HepG2 (cell line): ENCODE data around the gene NOTCH3. TPM values are rescaled to one million over a fixed set of nuclear protein-coding genes. Genes with fewer than 3 reads are reported as not detected.

Experiments used
- ATAC-seq: fragments of 200-7000 bp; cut with Tn5 transposase; 3 replicates; pipeline ENCODE4 v1.9.1; 2020; ENCODE audit warnings: mild to moderate bottlenecking, moderate library complexity
- BruUV-seq: library from RNA; stranded (reverse); fragments of 400-500 nt; replicated peaks from 2 replicates; lab custom pipeline; 2021; lab: Mats Ljungman, UMichigan
- CTCF ChIA-PET: fragments of 300-600 bp; formaldehyde crosslinking; extraction: SDS; loops from one replicate; lab custom pipeline; 2021; ENCODE audit warnings: low total read pairs, inconsistent platforms, low intra/inter-chr PET ratio; lab: Yijun Ruan, JAX
- POLR2A ChIA-PET: fragments of 350-600 bp; sonication (Branson Sonifier 250); formaldehyde crosslinking; loops from one replicate; lab custom pipeline; 2020; ENCODE audit warnings: antibody characterized with exemption, inconsistent platforms; lab: Yijun Ruan, JAX
- DNase-seq: peaks from one replicate; pipeline ENCODE4 v3.0.0-alpha.2; 2015; ENCODE audit warnings: low spot score
- FAIRE-seq: peaks from 3 replicates; lab custom pipeline; 2011; peaks lifted over from hg19 to GRCh38; lab: Jason Lieb, UNC
- H2AFZ ChIP-seq: one replicate; pipeline ENCODE4 v1.6.1; 2011; ENCODE audit warnings: low read length, inconsistent platforms
- H3K27ac ChIP-seq: fragments of 300-600 bp; 3 replicates; pipeline ENCODE4 v1.8.0; 2011; ENCODE audit warnings: mixed run types, mild to moderate bottlenecking, mixed read lengths, low read length, inconsistent platforms; ENCODE audit not compliant: insufficient read depth; ENCODE audit errors: extremely low read length
- H3K27me3 ChIP-seq, 2 experiments: fragments of 200-600 bp in 1 of 2; 2 replicates in 1 of 2; 3 replicates in 1 of 2; pipeline versions ENCODE4 v1.6.0 to v1.8.0; 2011; ENCODE audit warnings: low read length in 2 of 2, mild to moderate bottlenecking in 2 of 2, moderate library complexity in 2 of 2, inconsistent platforms in 1 of 2; ENCODE audit not compliant: insufficient read depth in 2 of 2, control insufficient read depth in 1 of 2
- H3K36me3 ChIP-seq, 2 experiments: fragments of 200-600 bp in 1 of 2; replicated peaks in 1 of 2; 2 replicates in 1 of 2; 3 replicates in 1 of 2; pipeline versions ENCODE4 v1.5.1 to v1.8.0; 2011; ENCODE audit warnings: low read length in 2 of 2, inconsistent platforms in 1 of 2; ENCODE audit not compliant: insufficient read depth in 2 of 2, control insufficient read depth in 1 of 2
- H3K4me1 ChIP-seq: 2 replicates; pipeline ENCODE4 v1.5.1; 2012; ENCODE audit warnings: low read length, inconsistent platforms; ENCODE audit not compliant: insufficient read depth
- H3K4me2 ChIP-seq: 2 replicates; pipeline ENCODE4 v1.6.0; 2011; ENCODE audit warnings: low read depth, low read length, inconsistent platforms
- H3K4me3 ChIP-seq, 3 experiments: fragments of 200-600 bp in 1 of 3; sonication (generic), shearing (Covaris generic) in 1 of 3; replicated peaks in 1 of 3; 2 replicates each; pipeline ENCODE4 v1.5.1; 2011 to 2016; ENCODE audit warnings: low read length in 3 of 3, inconsistent platforms in 2 of 3, low read depth in 2 of 3, mild to moderate bottlenecking in 2 of 3, control low read depth in 1 of 3, mixed read lengths in 1 of 3; ENCODE audit not compliant: insufficient read depth in 1 of 3
- H3K79me2 ChIP-seq: one replicate; pipeline ENCODE4 v1.6.1; 2011; ENCODE audit warnings: low read length, inconsistent platforms; ENCODE audit not compliant: insufficient read depth
- H3K9ac ChIP-seq: 2 replicates; pipeline ENCODE4 v1.6.0; 2011; ENCODE audit warnings: mild to moderate bottlenecking, low read depth, low read length, inconsistent platforms; ENCODE audit not compliant: insufficient read depth
- H3K9me3 ChIP-seq: 2 replicates; pipeline ENCODE4 v1.5.1; 2012; ENCODE audit warnings: mild to moderate bottlenecking, low read length
- H4K20me1 ChIP-seq: 2 replicates; pipeline ENCODE4 v1.6.0; 2011; ENCODE audit warnings: inconsistent platforms, mild to moderate bottlenecking, low read length, moderate library complexity; ENCODE audit not compliant: insufficient read depth
- AGO2 ChIP-seq: fragments of 200-400 bp; formaldehyde crosslinking; optimal IDR thresholded peaks from 2 replicates; pipeline ENCODE3; 2017; ENCODE audit warnings: mild to moderate bottlenecking, low read depth, low read length, moderate library complexity
- HNRNPL ChIP-seq: fragments of 200-400 bp; formaldehyde crosslinking; IDR thresholded peaks from 2 replicates; pipeline ENCODE4 v1.6.1; 2017; ENCODE audit warnings: mild to moderate bottlenecking, low read depth, low read length
- JUND ChIP-seq: sonication (generic); formaldehyde crosslinking; IDR thresholded peaks from 2 replicates; pipeline ENCODE4 v1.8.0; 2022; ENCODE audit warnings: mild to moderate bottlenecking, missing genetic modification reagents
- RBFOX2 ChIP-seq: fragments of 200-400 bp; formaldehyde crosslinking; IDR thresholded peaks from 2 replicates; pipeline ENCODE4 v1.6.1; 2017; ENCODE audit warnings: low read depth, mild to moderate bottlenecking, low read length
- ZNF282 ChIP-seq: fragments of 450-650 bp; IDR thresholded peaks from 2 replicates; pipeline ENCODE4 v1.6.1; 2018; ENCODE audit not compliant: partially characterized antibody
- ZNF629 ChIP-seq: sonication (generic); formaldehyde crosslinking; conservative IDR thresholded peaks from 2 replicates; pipeline ENCODE4 v1.5.0; 2020; ENCODE audit warnings: missing genetic modification reagents
- ZNF713 ChIP-seq: sonication (generic); formaldehyde crosslinking; IDR thresholded peaks from 2 replicates; pipeline ENCODE4 v1.4.0; 2020; ENCODE audit warnings: mild to moderate bottlenecking, missing genetic modification reagents
- ZNF746 ChIP-seq: sonication (generic); formaldehyde crosslinking; IDR thresholded peaks from 2 replicates; pipeline ENCODE4 v1.8.0; 2022; ENCODE audit warnings: mild to moderate bottlenecking, missing genetic modification reagents
- WGBS: methylation state at CpG from one replicate; pipeline ENCODE4 v1.1.6; 2017; ENCODE audit warnings: low lambda C conversion rate; 5-methylcytosine and 5-hydroxymethylcytosine counted together
- in situ Hi-C: cut with HindIII; loops from 2 replicates; pipeline ENCODE4 v1.10.0; 2017; ENCODE audit warnings: low pct_unique_long_range_greater_than_20kb; ENCODE audit not compliant: extremely low pct_ligation_motif_present
- intact Hi-C: fragments of 100-400 bp; cut with micrococcal nuclease; formaldehyde crosslinking; loops from one replicate; pipeline ENCODE4 v1.10.0; 2022; ENCODE audit not compliant: unreplicated experiment
- polyA plus RNA-seq, 8 experiments: library from polyadenylated mRNA; depleted of rRNA in 3 of 8; stranded (reverse) in 7 of 8; unstranded in 1 of 8; fragments of >200 nt; fragmentation: Illumina TruSeq in 4 of 8; extraction: Trizol in 4 of 8; gene quantifications; 2 replicates each; pipeline versions ENCODE4 v1.2.1 to v1.2.3, GENCODE V29; 2011 to 2016; ENCODE audit warnings: low read depth in 4 of 8, missing spikeins in 1 of 8, mixed read lengths in 1 of 8; ENCODE audit not compliant: insufficient read depth in 1 of 8
- total RNA-seq, 5 experiments: library from RNA; depleted of rRNA; stranded (reverse); fragments of >200 nt; fragmentation: Illumina TruSeq; extraction: Trizol; gene quantifications; 2 replicates each; pipeline ENCODE4 v1.2.3, GENCODE V29; 2016; ENCODE audit warnings: low read depth in 1 of 5

NOTCH3 gene
- total and polyA plus RNA-seq, 2 of the 13 experiments (the other 11 are each of a cell fraction or from before 2014, with no cell fraction given), result 0.09 to 0.28 TPM

DNA sequence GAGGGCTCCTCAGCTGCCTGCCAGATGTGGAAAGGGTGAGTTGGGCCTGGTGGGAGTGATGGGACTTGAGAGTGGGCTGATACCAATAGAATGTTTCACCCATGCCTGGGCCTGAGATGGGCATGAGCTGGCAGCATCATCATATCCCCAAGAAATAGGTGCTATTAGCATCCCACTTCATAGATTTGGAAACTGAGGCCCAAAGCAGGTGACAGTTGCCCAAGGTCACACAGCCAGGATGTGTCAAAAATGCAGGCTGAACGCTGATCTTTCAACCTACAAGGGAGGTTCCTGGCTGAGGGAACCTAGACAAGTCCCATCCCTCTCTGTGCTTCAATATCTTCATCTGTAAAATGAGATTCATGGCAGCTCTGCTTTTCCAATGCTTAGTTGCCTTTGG lies 89.0 kb downstream of the NOTCH3 start:
- no peak for ATAC-seq
- H4K20me1 ChIP-seq, result no peaks in the 10 kb centered on the region
- CTCF ChIA-PET, result no interaction called here
- H3K4me2 ChIP-seq, result no peak overlapping the region
- H3K4me3 ChIP-seq, result no peak overlapping the region
- TF ChIP-seq JUND (CRISPR knock-in tag), result no peak
- TF ChIP-seq ZNF629 (CRISPR knock-in tag), result peak; percentile 72
- DNase-seq, result no peak
- in situ Hi-C loops, result no loop called here
- no peak overlapping the region for H3K27ac ChIP-seq
- H3K79me2 ChIP-seq, result peaks cover 7% of the 10 kb centered on the region
- no peak overlapping the region for H2AFZ ChIP-seq
- peaks cover 25 to 48% of the 10 kb centered on the region in 2 experiments for H3K36me3 ChIP-seq
- H3K27me3 ChIP-seq, result no peaks in the 10 kb centered on the region
- H3K9me3 ChIP-seq, result no peaks in the 10 kb centered on the region
- POLR2A ChIA-PET, result interaction anchor here (3.8 kb wide), 1 partner anchor 13 kb away, joined by 19 read pairs; a partner anchor contains a TSS
- FAIRE-seq, result no peak
- intact Hi-C loops, result no loop called here
- WGBS, result no CpG with 5 or more reads among the region's 1 CpG
- peaks cover 12% of the 10 kb centered on the region for H3K4me1 ChIP-seq
- H3K9ac ChIP-seq, result no peak overlapping the region
- BruUV-seq, result no TSS peak

DNA sequence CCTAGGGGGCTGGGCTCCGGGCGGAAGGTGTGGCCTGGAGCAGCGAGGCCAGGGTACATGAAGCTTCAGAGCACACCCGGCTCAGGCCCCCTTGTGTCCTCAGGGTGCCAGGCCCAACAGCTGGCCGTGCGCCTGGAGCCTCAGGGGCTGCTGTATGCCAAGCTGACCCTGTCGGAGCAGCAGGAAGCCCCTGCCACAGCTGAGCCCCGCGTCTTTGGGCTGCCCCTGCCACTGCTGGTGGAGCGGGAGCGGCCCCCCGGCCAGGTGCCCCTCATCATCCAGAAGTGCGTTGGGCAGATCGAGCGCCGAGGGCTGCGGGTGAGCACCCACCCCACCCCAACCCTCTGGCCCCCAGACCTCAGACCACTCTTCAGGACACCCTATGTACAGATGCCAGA lies 90.4 kb downstream of the NOTCH3 start:
- no CpG with 5 or more reads among the region's 17 CpGs for WGBS
- H4K20me1 ChIP-seq, result no peaks in the 10 kb centered on the region
- no peak overlapping the region for H3K4me2 ChIP-seq
- FAIRE-seq (no peak), DNase-seq (no peak), ATAC-seq (no peak)
- no peak overlapping the region for H3K4me3 ChIP-seq
- no peaks in the 10 kb centered on the region for H3K27me3 ChIP-seq
- H3K9me3 ChIP-seq, result no peaks in the 10 kb centered on the region
- no peak overlapping the region for H3K9ac ChIP-seq
- no TSS peak for BruUV-seq
- H3K79me2 ChIP-seq, result peaks cover 7% of the 10 kb centered on the region
- peaks cover 15 to 35% of the 10 kb centered on the region in 2 experiments for H3K36me3 ChIP-seq
- H3K27ac ChIP-seq, result no peak overlapping the region
- intact Hi-C loops, result no loop called here
- ChIA-PET POLR2A (no interaction called here), CTCF (no interaction called here)
- TF ChIP-seq AGO2, result peak; percentile 19
- 0 out of 2 replicates have a peak, but pooled peaks have one; percentile 32 for TF ChIP-seq RBFOX2
- TF ChIP-seq HNRNPL, result no peak
- TF ChIP-seq ZNF713 (CRISPR knock-in tag), result no peak
- TF ChIP-seq ZNF282, result no peak
- no peak for TF ChIP-seq ZNF746
- in situ Hi-C loops, result no loop called here
- H3K4me1 ChIP-seq, result peaks cover 18% of the 10 kb centered on the region
- H2AFZ ChIP-seq, result no peak overlapping the region
